Measurements from ENCODE around the gene NCEH1.

GRCh38 chr3:172701751-172702150, 9.1 kb downstream of the NCEH1 start:
- TF ChIP-seq CTCF (conservative IDR thresholded peaks at IDR 0.05; ENCODE audit: low read depth in 2 of 2) (no peak), EZH2 (IDR thresholded peaks at IDR 0.05; ENCODE audit: low read depth, unreplicated experiment) (no peak), REST (IDR thresholded peaks at IDR 0.05; ENCODE audit: unreplicated experiment) (no peak), POLR2AphosphoS5 (IDR thresholded peaks at IDR 0.05; ENCODE audit: low read depth) (no peak), JUNB (IDR thresholded peaks at IDR 0.05; ENCODE audit: unreplicated experiment) (no peak), EZH2phosphoT487 (IDR thresholded peaks at IDR 0.05; ENCODE audit: unreplicated experiment) (no peak), CREB1 (CRISPR knock-in tag; IDR thresholded peaks at IDR 0.05; ENCODE audit: low read depth) (no peak), NANOG (IDR thresholded peaks at IDR 0.05; ENCODE audit: borderline replicate concordance) (no peak), STAT1 (IDR thresholded peaks at IDR 0.05; ENCODE audit: unreplicated experiment) (no peak), ETS1 (IDR thresholded peaks at IDR 0.05) (no peak), ZNF114 (CRISPR knock-in tag; IDR thresholded peaks at IDR 0.05) (no peak), ZNF462 (CRISPR knock-in tag; IDR thresholded peaks at IDR 0.05) (no peak), ZNF331 (CRISPR knock-in tag; IDR thresholded peaks at IDR 0.05; ENCODE audit: low read depth) (no peak)
